HepG2 (cell line): ENCODE data around the gene GNG2. TPM values are rescaled to one million over a fixed set of nuclear protein-coding genes. Genes with fewer than 3 reads are reported as not detected.

ENCODE experiments used
- ATAC-seq: fragments of 200-7000 bp; cut with Tn5 transposase; 3 replicates; pipeline ENCODE4 v1.9.1; 2020; ENCODE audit warnings: mild to moderate bottlenecking, moderate library complexity
- BruUV-seq: library from RNA; stranded (reverse); fragments of 400-500 nt; replicated peaks from 2 replicates; lab custom pipeline; 2021; lab: Mats Ljungman, UMichigan
- CTCF ChIA-PET: fragments of 300-600 bp; formaldehyde crosslinking; extraction: SDS; loops from one replicate; lab custom pipeline; 2021; ENCODE audit warnings: low total read pairs, inconsistent platforms, low intra/inter-chr PET ratio; lab: Yijun Ruan, JAX
- POLR2A ChIA-PET: fragments of 350-600 bp; sonication (Branson Sonifier 250); formaldehyde crosslinking; loops from one replicate; lab custom pipeline; 2020; ENCODE audit warnings: antibody characterized with exemption, inconsistent platforms; lab: Yijun Ruan, JAX
- DNase-seq: peaks from one replicate; pipeline ENCODE4 v3.0.0-alpha.2; 2015; ENCODE audit warnings: low spot score
- FAIRE-seq: peaks from 3 replicates; lab custom pipeline; 2011; peaks lifted over from hg19 to GRCh38; lab: Jason Lieb, UNC
- H2AFZ ChIP-seq: one replicate; pipeline ENCODE4 v1.6.1; 2011; ENCODE audit warnings: low read length, inconsistent platforms
- H3K27ac ChIP-seq: fragments of 300-600 bp; 3 replicates; pipeline ENCODE4 v1.8.0; 2011; ENCODE audit warnings: mixed run types, mild to moderate bottlenecking, mixed read lengths, low read length, inconsistent platforms; ENCODE audit not compliant: insufficient read depth; ENCODE audit errors: extremely low read length
- H3K27me3 ChIP-seq, 2 experiments: fragments of 200-600 bp in 1 of 2; 2 replicates in 1 of 2; 3 replicates in 1 of 2; pipeline versions ENCODE4 v1.6.0 to v1.8.0; 2011; ENCODE audit warnings: low read length in 2 of 2, mild to moderate bottlenecking in 2 of 2, moderate library complexity in 2 of 2, inconsistent platforms in 1 of 2; ENCODE audit not compliant: insufficient read depth in 2 of 2, control insufficient read depth in 1 of 2
- H3K36me3 ChIP-seq, 2 experiments: fragments of 200-600 bp in 1 of 2; replicated peaks in 1 of 2; 2 replicates in 1 of 2; 3 replicates in 1 of 2; pipeline versions ENCODE4 v1.5.1 to v1.8.0; 2011; ENCODE audit warnings: low read length in 2 of 2, inconsistent platforms in 1 of 2; ENCODE audit not compliant: insufficient read depth in 2 of 2, control insufficient read depth in 1 of 2
- H3K4me1 ChIP-seq: 2 replicates; pipeline ENCODE4 v1.5.1; 2012; ENCODE audit warnings: low read length, inconsistent platforms; ENCODE audit not compliant: insufficient read depth
- H3K4me2 ChIP-seq: 2 replicates; pipeline ENCODE4 v1.6.0; 2011; ENCODE audit warnings: low read depth, low read length, inconsistent platforms
- H3K4me3 ChIP-seq, 3 experiments: fragments of 200-600 bp in 1 of 3; sonication (generic), shearing (Covaris generic) in 1 of 3; replicated peaks in 1 of 3; 2 replicates each; pipeline ENCODE4 v1.5.1; 2011 to 2016; ENCODE audit warnings: low read length in 3 of 3, inconsistent platforms in 2 of 3, low read depth in 2 of 3, mild to moderate bottlenecking in 2 of 3, control low read depth in 1 of 3, mixed read lengths in 1 of 3; ENCODE audit not compliant: insufficient read depth in 1 of 3
- H3K79me2 ChIP-seq: one replicate; pipeline ENCODE4 v1.6.1; 2011; ENCODE audit warnings: low read length, inconsistent platforms; ENCODE audit not compliant: insufficient read depth
- H3K9ac ChIP-seq: 2 replicates; pipeline ENCODE4 v1.6.0; 2011; ENCODE audit warnings: mild to moderate bottlenecking, low read depth, low read length, inconsistent platforms; ENCODE audit not compliant: insufficient read depth
- H3K9me3 ChIP-seq: 2 replicates; pipeline ENCODE4 v1.5.1; 2012; ENCODE audit warnings: mild to moderate bottlenecking, low read length
- H4K20me1 ChIP-seq: 2 replicates; pipeline ENCODE4 v1.6.0; 2011; ENCODE audit warnings: inconsistent platforms, mild to moderate bottlenecking, low read length, moderate library complexity; ENCODE audit not compliant: insufficient read depth
- HMGA1 ChIP-seq: sonication (generic); formaldehyde crosslinking; conservative IDR thresholded peaks from 2 replicates; pipeline ENCODE4 v1.4.0; 2020; ENCODE audit warnings: missing genetic modification reagents
- HNF1B ChIP-seq: sonication (generic); formaldehyde crosslinking; IDR thresholded peaks from 2 replicates; pipeline ENCODE4 v1.5.1; 2020; ENCODE audit warnings: mild to moderate bottlenecking, moderate library complexity, missing genetic modification reagents
- MED13 ChIP-seq: sonication (generic); formaldehyde crosslinking; IDR thresholded peaks from 2 replicates; pipeline ENCODE4 v1.5.0; 2020; ENCODE audit warnings: missing genetic modification reagents
- NKX3-1 ChIP-seq: sonication (generic); formaldehyde crosslinking; IDR thresholded peaks from 2 replicates; pipeline ENCODE4 v1.5.0; 2020; ENCODE audit warnings: missing genetic modification reagents
- RORA ChIP-seq: sonication (generic); formaldehyde crosslinking; IDR thresholded peaks from 2 replicates; pipeline ENCODE4 v1.5.0; 2020; ENCODE audit warnings: mild to moderate bottlenecking, missing genetic modification reagents, moderate library complexity
- SIX1 ChIP-seq: sonication (generic); formaldehyde crosslinking; IDR thresholded peaks from 2 replicates; pipeline ENCODE4 v1.4.0; 2020; ENCODE audit warnings: missing genetic modification reagents, borderline replicate concordance
- TCF7 ChIP-seq: sonication (generic); IDR thresholded peaks from 2 replicates; pipeline ENCODE4 v1.6.1; 2016; ENCODE audit warnings: antibody characterized with exemption, low read depth
- ZMYM2 ChIP-seq: sonication (generic); formaldehyde crosslinking; IDR thresholded peaks from 2 replicates; pipeline ENCODE4 v1.8.0; 2022; ENCODE audit warnings: mild to moderate bottlenecking, missing genetic modification reagents
- ZNF430 ChIP-seq: sonication (generic); formaldehyde crosslinking; IDR thresholded peaks from 2 replicates; pipeline ENCODE4 v1.9.0; 2021; ENCODE audit warnings: mild to moderate bottlenecking, missing genetic modification reagents
- ZNF569 ChIP-seq: sonication (generic); formaldehyde crosslinking; IDR thresholded peaks from 2 replicates; pipeline ENCODE4 v1.5.0; 2020; ENCODE audit warnings: mild to moderate bottlenecking, missing genetic modification reagents, moderate library complexity, borderline replicate concordance
- ZNF577 ChIP-seq: sonication (generic); formaldehyde crosslinking; IDR thresholded peaks from 2 replicates; pipeline ENCODE4 v1.4.0; 2020; ENCODE audit warnings: mild to moderate bottlenecking, low read depth, missing genetic modification reagents, borderline replicate concordance
- ZNF629 ChIP-seq: sonication (generic); formaldehyde crosslinking; conservative IDR thresholded peaks from 2 replicates; pipeline ENCODE4 v1.5.0; 2020; ENCODE audit warnings: missing genetic modification reagents
- ZNF720 ChIP-seq: sonication (generic); formaldehyde crosslinking; IDR thresholded peaks from 2 replicates; pipeline ENCODE4 v1.4.0; 2020; ENCODE audit warnings: missing genetic modification reagents
- ZZZ3 ChIP-seq: sonication (generic); formaldehyde crosslinking; IDR thresholded peaks from 2 replicates; pipeline ENCODE4 v1.4.0; 2020; ENCODE audit warnings: missing genetic modification reagents, mild to moderate bottlenecking, borderline replicate concordance
- WGBS: methylation state at CpG from one replicate; pipeline ENCODE4 v1.1.6; 2017; ENCODE audit warnings: low lambda C conversion rate; 5-methylcytosine and 5-hydroxymethylcytosine counted together
- in situ Hi-C: cut with HindIII; loops from 2 replicates; pipeline ENCODE4 v1.10.0; 2017; ENCODE audit warnings: low pct_unique_long_range_greater_than_20kb; ENCODE audit not compliant: extremely low pct_ligation_motif_present
- intact Hi-C: fragments of 100-400 bp; cut with micrococcal nuclease; formaldehyde crosslinking; loops from one replicate; pipeline ENCODE4 v1.10.0; 2022; ENCODE audit not compliant: unreplicated experiment
- polyA plus RNA-seq, 8 experiments: library from polyadenylated mRNA; depleted of rRNA in 3 of 8; stranded (reverse) in 7 of 8; unstranded in 1 of 8; fragments of >200 nt; fragmentation: Illumina TruSeq in 4 of 8; extraction: Trizol in 4 of 8; gene quantifications; 2 replicates each; pipeline versions ENCODE4 v1.2.1 to v1.2.3, GENCODE V29; 2011 to 2016; ENCODE audit warnings: low read depth in 4 of 8, missing spikeins in 1 of 8, mixed read lengths in 1 of 8; ENCODE audit not compliant: insufficient read depth in 1 of 8
- total RNA-seq, 5 experiments: library from RNA; depleted of rRNA; stranded (reverse); fragments of >200 nt; fragmentation: Illumina TruSeq; extraction: Trizol; gene quantifications; 2 replicates each; pipeline ENCODE4 v1.2.3, GENCODE V29; 2016; ENCODE audit warnings: low read depth in 1 of 5
- TF ChIP-seq, protein P1 (sequence below): sonication (generic); formaldehyde crosslinking; IDR thresholded peaks from 2 replicates; pipeline ENCODE4 v1.4.0; 2020; ENCODE audit warnings: missing genetic modification reagents, low read depth, mild to moderate bottlenecking, borderline replicate concordance
- TF ChIP-seq, protein P2 (sequence below): sonication (generic); formaldehyde crosslinking; IDR thresholded peaks from 2 replicates; pipeline ENCODE4 v1.4.0; 2020; ENCODE audit warnings: mild to moderate bottlenecking, low read depth, missing genetic modification reagents

Gene GNG2
- total and polyA plus RNA-seq, 2 of the 13 experiments (the other 11 are each of a cell fraction or from before 2014, with no cell fraction given): not detected

DNA sequence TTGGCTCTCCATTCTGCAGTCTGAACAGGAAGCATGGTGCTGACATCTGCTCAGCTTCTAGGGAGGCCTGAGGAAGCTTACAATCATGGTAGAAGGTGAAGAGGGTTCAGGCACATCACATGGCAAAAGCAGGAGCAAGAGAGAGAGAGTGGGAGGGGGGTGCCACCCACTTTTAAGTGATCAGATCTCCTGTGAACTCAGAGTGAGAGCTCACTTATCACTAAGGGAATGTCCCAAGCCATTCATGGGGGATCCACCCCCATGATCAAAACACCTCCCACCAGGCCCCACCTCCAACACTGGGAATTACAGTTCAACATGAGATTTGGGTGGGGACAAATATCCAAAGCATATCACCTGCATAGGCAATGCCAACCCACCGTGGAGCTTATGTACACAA lies 9.8 kb upstream of the GNG2 start:
- BruUV-seq: no TSS peak
- ATAC-seq (no peak), DNase-seq (no peak), FAIRE-seq (no peak)
- Histone ChIP-seq H3K27me3 (peaks cover 0 to 4% of the 10 kb centered on the region in 2 experiments; a peak in 2 of 5 replicates), H2AFZ (no peak overlapping the region), H4K20me1 (no peaks in the 10 kb centered on the region), H3K9ac (no peak overlapping the region), H3K27ac (no peak overlapping the region), H3K9me3 (no peaks in the 10 kb centered on the region), H3K36me3 (no peaks in the 10 kb centered on the region), H3K4me2 (no peak overlapping the region), H3K4me1 (no peaks in the 10 kb centered on the region), H3K79me2 (no peaks in the 10 kb centered on the region), H3K4me3 (no peak overlapping the region)
- in situ Hi-C loops (no loop called here), intact Hi-C loops (no loop called here)
- WGBS: 0% methylated on average over 1 of the region's 1 CpG
- no peak for TF ChIP-seq RORA (CRISPR knock-in tag)
- TF ChIP-seq, protein P1, sequence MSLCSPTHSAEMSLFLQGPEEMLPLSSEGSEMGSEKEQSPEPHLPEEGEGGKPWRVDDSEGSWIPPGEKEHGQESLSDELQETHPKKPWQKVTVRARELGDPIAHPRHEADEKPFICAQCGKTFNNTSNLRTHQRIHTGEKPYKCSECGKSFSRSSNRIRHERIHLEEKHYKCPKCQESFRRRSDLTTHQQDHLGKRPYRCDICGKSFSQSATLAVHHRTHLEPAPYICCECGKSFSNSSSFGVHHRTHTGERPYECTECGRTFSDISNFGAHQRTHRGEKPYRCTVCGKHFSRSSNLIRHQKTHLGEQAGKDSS (CRISPR knock-in tag): no peak
- no peak for TF ChIP-seq TCF7
- no peak for TF ChIP-seq ZNF577 (CRISPR knock-in tag)
- ChIA-PET POLR2A (no interaction called here), CTCF (no interaction called here)

DNA sequence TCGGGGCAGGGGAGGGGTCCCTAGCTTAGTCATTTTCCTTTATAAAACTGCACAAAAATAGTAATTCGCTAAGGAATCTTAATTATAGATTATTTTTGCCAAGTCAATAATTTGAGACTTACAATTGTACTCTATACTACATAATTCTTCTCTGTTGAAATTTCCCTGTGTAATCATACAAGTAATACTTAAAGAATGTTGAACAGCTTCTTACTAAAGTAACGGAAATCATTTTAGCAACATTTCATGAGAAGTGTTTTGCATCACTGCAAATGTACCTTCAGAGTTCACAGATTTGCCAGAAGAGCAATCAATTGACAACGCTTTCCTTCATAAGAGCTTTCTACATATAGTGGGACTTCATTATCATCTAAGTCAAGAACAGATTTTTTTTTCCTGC lies 7.9 kb upstream of the GNG2 start:
- H3K27me3 ChIP-seq: peaks cover 0 to 4% of the 10 kb centered on the region in 2 experiments; a peak in 2 of 5 replicates
- no peaks in the 10 kb centered on the region for H3K79me2 ChIP-seq
- WGBS: 16% methylated on average over 4 of the region's 4 CpGs
- no peaks in the 10 kb centered on the region for H3K36me3 ChIP-seq
- H4K20me1 ChIP-seq: no peaks in the 10 kb centered on the region
- FAIRE-seq (no peak), ATAC-seq (no peak), DNase-seq (no peak)
- no peak overlapping the region for H2AFZ ChIP-seq
- H3K9ac ChIP-seq: no peak overlapping the region
- POLR2A ChIA-PET: interaction anchor here (0.7 kb wide), 1 partner anchor 1455 kb away, joined by 3 read pairs; no protein-coding TSS in a partner anchor
- H3K4me2 ChIP-seq: no peak overlapping the region
- H3K9me3 ChIP-seq: no peaks in the 10 kb centered on the region
- CTCF ChIA-PET: no interaction called here
- in situ Hi-C loops: no loop called here
- intact Hi-C loops: no loop called here
- BruUV-seq: no TSS peak
- H3K4me1 ChIP-seq: no peaks in the 10 kb centered on the region
- H3K27ac ChIP-seq: no peak overlapping the region
- H3K4me3 ChIP-seq: no peak overlapping the region
- TF ChIP-seq ZZZ3 (no peak), HNF1B (CRISPR knock-in tag) (no peak), HMGA1 (no peak), ZNF430 (CRISPR knock-in tag) (no peak), ZNF569 (no peak), ZMYM2 (no peak), NKX3-1 (CRISPR knock-in tag) (no peak), MED13 (CRISPR knock-in tag) (no peak), SIX1 (CRISPR knock-in tag) (no peak), ZNF720 (CRISPR knock-in tag) (no peak), ZNF629 (CRISPR knock-in tag) (no peak)
- TF ChIP-seq, protein P2, sequence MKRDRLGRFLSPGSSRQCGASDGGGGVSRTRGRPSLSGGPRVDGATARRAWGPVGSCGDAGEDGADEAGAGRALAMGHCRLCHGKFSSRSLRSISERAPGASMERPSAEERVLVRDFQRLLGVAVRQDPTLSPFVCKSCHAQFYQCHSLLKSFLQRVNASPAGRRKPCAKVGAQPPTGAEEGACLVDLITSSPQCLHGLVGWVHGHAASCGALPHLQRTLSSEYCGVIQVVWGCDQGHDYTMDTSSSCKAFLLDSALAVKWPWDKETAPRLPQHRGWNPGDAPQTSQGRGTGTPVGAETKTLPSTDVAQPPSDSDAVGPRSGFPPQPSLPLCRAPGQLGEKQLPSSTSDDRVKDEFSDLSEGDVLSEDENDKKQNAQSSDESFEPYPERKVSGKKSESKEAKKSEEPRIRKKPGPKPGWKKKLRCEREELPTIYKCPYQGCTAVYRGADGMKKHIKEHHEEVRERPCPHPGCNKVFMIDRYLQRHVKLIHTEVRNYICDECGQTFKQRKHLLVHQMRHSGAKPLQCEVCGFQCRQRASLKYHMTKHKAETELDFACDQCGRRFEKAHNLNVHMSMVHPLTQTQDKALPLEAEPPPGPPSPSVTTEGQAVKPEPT: no peak
